OCI-LY7 (cell line): ENCODE data around the gene PPP4R2. TPM values are rescaled to one million over a fixed set of nuclear protein-coding genes. Genes with fewer than 3 reads are reported as not detected.
"Not testable (repeated sequence)": the region's sequence is repeated elsewhere in the genome, so short reads cannot be mapped to it uniquely, and the experiment has no call there.

Source experiments
- BruUV-seq: library from RNA; stranded (reverse); fragments of 400-500 nt; replicated peaks from 2 replicates; lab custom pipeline; 2021; lab: Mats Ljungman, UMichigan
- CTCF ChIA-PET: fragments of 300-600 bp; sonication (Branson Sonifier 250); formaldehyde crosslinking; loops from one replicate; lab custom pipeline; 2022; ENCODE audit warnings: antibody characterized with exemption; ENCODE audit not compliant: unreplicated experiment; lab: Charles Lee
- POLR2A ChIA-PET: fragments of 300-600 bp; sonication (Branson Sonifier 250); formaldehyde crosslinking; loops from one replicate; lab custom pipeline; 2022; ENCODE audit warnings: antibody characterized with exemption; lab: Charles Lee
- DNase-seq: peaks from one replicate; pipeline ENCODE4 v3.0.0-alpha.2; 2015; ENCODE audit warnings: low spot score
- H2AFZ ChIP-seq: fragments of 200-600 bp; sonication (generic), shearing (Covaris generic); 2 replicates; pipeline ENCODE4 v1.6.1; 2014; ENCODE audit warnings: mild to moderate bottlenecking, antibody characterized with exemption, low read length, moderate library complexity
- H3K27ac ChIP-seq: fragments of 200-600 bp; sonication (generic); 2 replicates; pipeline ENCODE4 v1.5.1; 2014; ENCODE audit warnings: mixed run types, low read depth, mild to moderate bottlenecking, moderate library complexity, low read length, inconsistent platforms; ENCODE audit not compliant: poor library complexity, severe bottlenecking
- H3K36me3 ChIP-seq: fragments of 200-600 bp; sonication (generic); 2 replicates; pipeline ENCODE4 v1.6.1; 2014; ENCODE audit warnings: mild to moderate bottlenecking, antibody characterized with exemption, low read length, moderate library complexity, mixed read lengths; ENCODE audit not compliant: insufficient read depth
- H3K4me1 ChIP-seq: fragments of 200-600 bp; sonication (generic); 2 replicates; pipeline ENCODE4 v1.5.1; 2014; ENCODE audit warnings: mild to moderate bottlenecking, low read length; ENCODE audit not compliant: insufficient read depth, poor library complexity, severe bottlenecking
- H3K4me2 ChIP-seq: fragments of 200-600 bp; sonication (generic); 2 replicates; pipeline ENCODE4 v1.6.1; 2014; ENCODE audit warnings: mild to moderate bottlenecking, low read length
- H3K4me3 ChIP-seq: fragments of 200-600 bp; sonication (generic); 2 replicates; pipeline ENCODE4 v1.5.1; 2014; ENCODE audit warnings: mild to moderate bottlenecking, low read depth, low read length; ENCODE audit not compliant: poor library complexity, severe bottlenecking
- H3K79me2 ChIP-seq: fragments of 200-600 bp; sonication (generic); 2 replicates; pipeline ENCODE4 v1.6.1; 2016; ENCODE audit warnings: low read depth, mild to moderate bottlenecking, low read length, moderate library complexity, mixed read lengths; ENCODE audit not compliant: insufficient read depth
- H3K9me2 ChIP-seq: fragments of 200-600 bp; sonication (generic); 2 replicates; pipeline ENCODE4 v1.6.1; 2016; ENCODE audit warnings: mild to moderate bottlenecking, low read length, mixed read lengths; ENCODE audit not compliant: insufficient read depth
- H3K9me3 ChIP-seq: fragments of 200-600 bp; sonication (generic); 2 replicates; pipeline ENCODE4 v1.6.1; 2014; ENCODE audit warnings: mild to moderate bottlenecking, mixed run types, low read length, mixed read lengths
- H4K20me1 ChIP-seq: fragments of 200-600 bp; sonication (generic); 2 replicates; pipeline ENCODE4 v1.6.1; 2014; ENCODE audit warnings: mild to moderate bottlenecking, antibody characterized with exemption, low read length, moderate library complexity, mixed read lengths; ENCODE audit not compliant: insufficient read depth
- CTCF ChIP-seq: fragments of 200-600 bp; sonication (generic); conservative IDR thresholded peaks from 2 replicates; pipeline ENCODE4 v1.5.1; 2014; ENCODE audit warnings: mild to moderate bottlenecking, antibody characterized with exemption, low read length, moderate library complexity, mixed read lengths
- EZH2phosphoT487 ChIP-seq: fragments of 200-600 bp; sonication (generic); IDR thresholded peaks from 2 replicates; pipeline ENCODE4 v1.6.1; 2018; ENCODE audit warnings: low read depth, borderline replicate concordance, mild to moderate bottlenecking, mixed run types, antibody characterized with exemption, low read length, moderate library complexity, mixed read lengths
- intact Hi-C: fragments of 100-400 bp; cut with micrococcal nuclease; formaldehyde crosslinking; loops from one replicate; pipeline ENCODE4 v1.10.0; 2022; ENCODE audit not compliant: unreplicated experiment
- total RNA-seq, 2 experiments: library from RNA; depleted of rRNA in 1 of 2; stranded (reverse); fragments of >200 nt in 1 of 2; shearing (Covaris generic) in 1 of 2; gene quantifications; 2 replicates each; pipeline ENCODE4 v1.2.3, GENCODE V29; 2014 to 2022

The PPP4R2 gene
- total RNA-seq, 2 experiments from 2014 or later, result 52.0 to 99.5 TPM

GRCh38 chr3:72998466-72998865 is 1.9 kb downstream of the PPP4R2 start:
- H3K27ac ChIP-seq, result no peak overlapping the region
- peaks cover 36% of the 10 kb centered on the region for H3K4me1 ChIP-seq
- peaks cover 66% of the 10 kb centered on the region for H3K79me2 ChIP-seq
- no peaks in the 10 kb centered on the region for H3K9me2 ChIP-seq
- peak overlapping the region; percentile 93 for H3K4me3 ChIP-seq
- H2AFZ ChIP-seq, result no peak overlapping the region
- intact Hi-C loops, result loop anchor here (5.0 to 10.0 kb wide), 3 partner anchors 59 to 1336 kb away; no protein-coding TSS in a partner anchor
- TF ChIP-seq CTCF, result no peak
- TF ChIP-seq EZH2phosphoT487, result no peak
- peak overlapping the region; percentile 87 for H3K4me2 ChIP-seq
- no peaks in the 10 kb centered on the region for H3K9me3 ChIP-seq
- CTCF ChIA-PET, result no interaction called here
- H3K36me3 ChIP-seq, result peaks cover 54% of the 10 kb centered on the region
- peaks cover 33% of the 10 kb centered on the region for H4K20me1 ChIP-seq
- POLR2A ChIA-PET, result interaction anchor here (0.6 to 1.7 kb wide), 4 partner anchors 11 to 47 kb away, joined by 3 to 10 read pairs (median 4); no protein-coding TSS in a partner anchor
- BruUV-seq, result no TSS peak
- no peak for DNase-seq

- H3K4me3 ChIP-seq, result peak overlapping the region; percentile 93
- peaks cover 69% of the 10 kb centered on the region for H3K36me3 ChIP-seq
- no peaks in the 10 kb centered on the region for H3K9me3 ChIP-seq
- CTCF ChIA-PET, result interaction anchor here (1.3 kb wide), 1 partner anchor 10 kb away, joined by 3 read pairs; no protein-coding TSS in a partner anchor
- no peak overlapping the region for H3K27ac ChIP-seq
- H3K79me2 ChIP-seq, result peaks cover 81% of the 10 kb centered on the region
- intact Hi-C loops, result loop anchor here (5.0 to 10.0 kb wide), 3 partner anchors 57 to 1338 kb away; no protein-coding TSS in a partner anchor
- no peak overlapping the region for H2AFZ ChIP-seq
- DNase-seq, result peak; percentile 30
- no peaks in the 10 kb centered on the region for H3K9me2 ChIP-seq
- H3K4me1 ChIP-seq, result peaks cover 36% of the 10 kb centered on the region
- peak overlapping the region; percentile 87 for H3K4me2 ChIP-seq
- BruUV-seq, result no TSS peak
- POLR2A ChIA-PET, result interaction anchor here (0.7 to 1.7 kb wide), 4 partner anchors 9 to 524 kb away, joined by 3 to 10 read pairs (median 4); no protein-coding TSS in a partner anchor
- peaks cover 33% of the 10 kb centered on the region for H4K20me1 ChIP-seq
- TF ChIP-seq CTCF (no peak), EZH2phosphoT487 (no peak)
Observed at GRCh38 chr3:72999951-73000350, 3.3 kb downstream of the PPP4R2 start.

GRCh38 chr3:73003050-73003449 is 6.4 kb downstream of the PPP4R2 start:
- Histone ChIP-seq H3K4me1 (peaks cover 28% of the 10 kb centered on the region), H3K79me2 (peaks cover 100% of the 10 kb centered on the region), H4K20me1 (peaks cover 44% of the 10 kb centered on the region), H3K36me3 (peaks cover 96% of the 10 kb centered on the region)
- BruUV-seq, DNase-seq, H3K9me2 ChIP-seq, POLR2A ChIA-PET, H3K9me3 ChIP-seq, CTCF ChIA-PET, H3K4me3 ChIP-seq, H3K4me2 ChIP-seq, H3K27ac ChIP-seq, H2AFZ ChIP-seq, intact Hi-C loops: not testable (repeated sequence)
